Fibroblast of lung (primary cell): Measurements from ENCODE around the gene SERPINB12. TPM values are rescaled to one million over a fixed set of nuclear protein-coding genes. Genes with fewer than 3 reads are reported as not detected.

ENCODE experiments used
- DNase-seq, 2 donors: peaks; one replicate each; pipeline versions ENCODE4 v3.0.0 to v3.0.0-alpha.2; 2010; ENCODE audit warnings: low read depth in 2 of 2
- H2AFZ ChIP-seq: 2 replicates; pipeline ENCODE4 v1.5.1; 2012; ENCODE audit warnings: low read length, control low read depth, inconsistent platforms
- H3K27ac ChIP-seq: 2 replicates; pipeline ENCODE4 v1.5.1; 2011; ENCODE audit warnings: low read length, control low read depth; ENCODE audit not compliant: insufficient read depth
- H3K27me3 ChIP-seq: 2 replicates; pipeline ENCODE4 v1.5.1; 2011; ENCODE audit warnings: mild to moderate bottlenecking, low read length; ENCODE audit not compliant: control insufficient read depth, insufficient read depth
- H3K36me3 ChIP-seq: 2 replicates; pipeline ENCODE4 v1.5.1; 2011; ENCODE audit warnings: low read length; ENCODE audit not compliant: control insufficient read depth, insufficient read depth
- H3K4me1 ChIP-seq: 2 replicates; pipeline ENCODE4 v1.5.1; 2011; ENCODE audit warnings: low read length; ENCODE audit not compliant: control insufficient read depth, insufficient read depth; ENCODE audit errors: extremely low read depth
- H3K4me2 ChIP-seq: 2 replicates; pipeline ENCODE4 v1.5.1; 2011; ENCODE audit warnings: low read length, control low read depth; ENCODE audit not compliant: insufficient read depth; ENCODE audit errors: extremely low read depth
- H3K4me3 ChIP-seq, 4 experiments: fragments of 200-600 bp in 1 of 4; sonication (generic) in 1 of 4; replicated peaks in 1 of 4; 2 replicates each; pipeline ENCODE4 v1.5.1; 2011 to 2016; ENCODE audit warnings: low read length in 4 of 4, low read depth in 3 of 4, mild to moderate bottlenecking in 3 of 4, control low read depth in 2 of 4, inconsistent platforms in 1 of 4, mixed read lengths in 1 of 4; ENCODE audit not compliant: insufficient read depth in 1 of 4; ENCODE audit errors: control extremely low read depth in 1 of 4
- H3K79me2 ChIP-seq: 2 replicates; pipeline ENCODE4 v1.5.1; 2012; ENCODE audit warnings: mild to moderate bottlenecking, low read length, inconsistent platforms; ENCODE audit not compliant: control insufficient read depth, insufficient read depth
- H3K9ac ChIP-seq: 2 replicates; pipeline ENCODE4 v1.5.1; 2011; ENCODE audit warnings: mild to moderate bottlenecking, low read length, control low read depth; ENCODE audit not compliant: insufficient read depth
- H3K9me3 ChIP-seq: 2 replicates; pipeline ENCODE4 v1.5.1; 2012; ENCODE audit warnings: low read depth, low read length; ENCODE audit not compliant: control insufficient read depth, insufficient read depth
- H4K20me1 ChIP-seq: 2 replicates; pipeline ENCODE4 v1.5.1; 2011; ENCODE audit warnings: low read length; ENCODE audit not compliant: control insufficient read depth, insufficient read depth; ENCODE audit errors: extremely low read depth
- EZH2 ChIP-seq: IDR thresholded peaks from 2 replicates; pipeline ENCODE4 v1.5.1; 2012; ENCODE audit warnings: low read length, control low read depth, mild to moderate bottlenecking; ENCODE audit errors: missing control alignments
- polyA plus RNA-seq, 2 donors: library from polyadenylated mRNA; depleted of rRNA in 1 of 2; stranded (reverse) in 1 of 2; unstranded in 1 of 2; fragments of >200 nt; gene quantifications; 2 replicates each; pipeline ENCODE4 v1.2.1, GENCODE V29; 2011 to 2012; ENCODE audit warnings: missing spikeins in 1 of 2
- total RNA-seq: library from RNA; depleted of rRNA; stranded (reverse); fragments of >200 nt; gene quantifications from 2 replicates; pipeline ENCODE4 v1.2.1, GENCODE V29; 2014
- TF ChIP-seq, protein P1 (sequence below), 2 donors: IDR thresholded peaks in 1 of 2; conservative IDR thresholded peaks in 1 of 2; 1 replicate in 1 of 2; 2 replicates in 1 of 2; pipeline ENCODE4 v1.5.1; 2011 to 2012; ENCODE audit warnings: low read length in 2 of 2, control low read depth in 1 of 2, inconsistent platforms in 1 of 2, low read depth in 1 of 2, mild to moderate bottlenecking in 1 of 2

Gene SERPINB12
- total and polyA plus RNA-seq, 2 donors (not counting 1 experiment from before 2014, with no cell fraction given): 0.07 TPM; not detected in 1

DNA sequence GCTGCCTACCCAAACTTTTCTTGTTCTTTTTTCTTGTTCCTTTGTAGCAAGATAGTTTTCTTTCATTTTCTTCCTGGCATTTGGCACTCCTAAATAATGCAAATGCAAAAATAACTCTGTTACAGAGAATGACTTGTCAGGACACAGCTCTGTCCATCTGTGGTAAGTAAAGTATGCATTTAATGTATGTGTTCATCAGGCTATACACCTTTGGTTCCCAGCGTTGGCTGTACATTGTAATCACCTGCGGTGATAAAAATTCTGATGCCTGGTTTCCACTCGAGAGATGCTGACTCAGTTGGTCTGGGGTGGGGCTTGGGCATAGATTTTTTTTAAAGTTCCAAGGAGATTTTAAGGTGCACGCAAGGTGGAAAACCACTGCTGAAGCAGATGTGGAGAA lies 44.8 kb downstream of the SERPINB12 start, which contains the start of gene SERPINB13:
SERPINB13 (plus strand) TSS at position 378 of the 400 bp plus-strand sequence. CDS start 1,325 bp downstream, outside the sequence.
- DNase-seq: no peak
- no peak within 1 kb of the TSS for H3K4me2 ChIP-seq
- no peaks in the 10 kb centered on the region for H3K9me3 ChIP-seq
- H3K79me2 ChIP-seq: no peaks in the 10 kb centered on the region
- H3K4me3 ChIP-seq: no peak within 1 kb of the TSS
- no peak within 1 kb of the TSS for H2AFZ ChIP-seq
- H3K27me3 ChIP-seq: no peaks in the 10 kb centered on the region
- TF ChIP-seq EZH2: no peak
- TF ChIP-seq, protein P1, sequence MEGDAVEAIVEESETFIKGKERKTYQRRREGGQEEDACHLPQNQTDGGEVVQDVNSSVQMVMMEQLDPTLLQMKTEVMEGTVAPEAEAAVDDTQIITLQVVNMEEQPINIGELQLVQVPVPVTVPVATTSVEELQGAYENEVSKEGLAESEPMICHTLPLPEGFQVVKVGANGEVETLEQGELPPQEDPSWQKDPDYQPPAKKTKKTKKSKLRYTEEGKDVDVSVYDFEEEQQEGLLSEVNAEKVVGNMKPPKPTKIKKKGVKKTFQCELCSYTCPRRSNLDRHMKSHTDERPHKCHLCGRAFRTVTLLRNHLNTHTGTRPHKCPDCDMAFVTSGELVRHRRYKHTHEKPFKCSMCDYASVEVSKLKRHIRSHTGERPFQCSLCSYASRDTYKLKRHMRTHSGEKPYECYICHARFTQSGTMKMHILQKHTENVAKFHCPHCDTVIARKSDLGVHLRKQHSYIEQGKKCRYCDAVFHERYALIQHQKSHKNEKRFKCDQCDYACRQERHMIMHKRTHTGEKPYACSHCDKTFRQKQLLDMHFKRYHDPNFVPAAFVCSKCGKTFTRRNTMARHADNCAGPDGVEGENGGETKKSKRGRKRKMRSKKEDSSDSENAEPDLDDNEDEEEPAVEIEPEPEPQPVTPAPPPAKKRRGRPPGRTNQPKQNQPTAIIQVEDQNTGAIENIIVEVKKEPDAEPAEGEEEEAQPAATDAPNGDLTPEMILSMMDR (conservative IDR thresholded peaks at IDR 0.05 in 1 of 2, IDR thresholded peaks at IDR 0.05 in 1 of 2; ENCODE audit: low read depth in 1 of 2, low read length in 2 of 2): no peak
- no peaks in the 10 kb centered on the region for H3K36me3 ChIP-seq
- H4K20me1 ChIP-seq: no peaks in the 10 kb centered on the region
- H3K27ac ChIP-seq: no peak within 1 kb of the TSS
- no peak within 1 kb of the TSS for H3K9ac ChIP-seq
- H3K4me1 ChIP-seq: no peaks in the 10 kb centered on the region

DNA sequence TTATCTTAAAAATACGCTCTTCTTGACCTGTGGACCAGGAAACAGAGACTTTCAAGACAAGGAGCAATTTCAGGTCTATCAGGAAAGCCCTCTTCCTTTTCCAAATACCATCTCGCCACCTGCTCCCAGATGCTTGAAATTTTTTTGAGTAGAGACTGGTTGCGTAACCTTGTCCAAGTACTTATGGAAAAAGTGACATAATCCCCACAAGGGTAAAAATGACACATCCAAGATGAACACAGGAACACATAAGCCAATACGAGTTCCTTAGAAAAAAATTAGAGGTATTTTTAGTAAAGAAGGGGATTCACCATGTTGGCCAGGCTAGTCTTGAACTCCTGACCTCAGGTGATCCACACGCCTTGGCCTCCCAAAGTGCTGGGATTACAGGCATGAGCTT lies 46.7 kb downstream of the SERPINB12 start:
- no peaks in the 10 kb centered on the region for H3K27me3 ChIP-seq

DNA sequence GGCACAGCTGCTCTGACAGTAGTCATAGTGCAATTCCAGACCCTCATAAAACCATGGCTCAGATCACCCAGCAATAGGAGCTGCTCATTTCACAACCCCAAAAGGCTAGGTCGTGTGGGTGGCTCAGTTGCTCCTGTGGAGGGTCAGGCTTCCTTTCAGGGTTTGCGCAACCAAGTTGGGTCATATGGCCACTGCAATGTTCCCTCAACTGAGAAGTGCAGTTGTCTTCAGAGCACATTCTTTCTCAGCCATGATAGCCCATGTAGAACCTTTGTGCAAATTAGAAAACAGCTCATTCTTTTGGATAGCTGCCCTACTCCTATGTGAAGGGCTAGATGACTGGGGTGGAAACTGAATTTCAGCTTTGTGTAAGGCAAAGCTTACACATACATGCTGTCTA lies 48.2 kb downstream of the SERPINB12 start:
- DNase-seq: no peak

More for the DNA sequence above, 46.7 kb downstream of the SERPINB12 start:
- TF ChIP-seq EZH2: no peak
- TF ChIP-seq, protein P1 (conservative IDR thresholded peaks at IDR 0.05 in 1 of 2, IDR thresholded peaks at IDR 0.05 in 1 of 2; ENCODE audit: low read depth in 1 of 2, low read length in 2 of 2): no peak
- H3K36me3 ChIP-seq: no peaks in the 10 kb centered on the region
- H2AFZ ChIP-seq: no peak overlapping the region
- no peaks in the 10 kb centered on the region for H3K9me3 ChIP-seq
- no peak overlapping the region for H3K27ac ChIP-seq
- no peaks in the 10 kb centered on the region for H3K4me1 ChIP-seq
- no peaks in the 10 kb centered on the region for H3K79me2 ChIP-seq
- H3K4me3 ChIP-seq: no peak overlapping the region
- DNase-seq: no peak
- no peak overlapping the region for H3K4me2 ChIP-seq
- H3K9ac ChIP-seq: no peak overlapping the region
- H4K20me1 ChIP-seq: no peaks in the 10 kb centered on the region

More for the DNA sequence above, 48.2 kb downstream of the SERPINB12 start:
- Histone ChIP-seq H3K4me1 (no peaks in the 10 kb centered on the region), H2AFZ (no peak overlapping the region), H3K27me3 (no peaks in the 10 kb centered on the region), H3K27ac (no peak overlapping the region), H3K4me3 (no peak overlapping the region), H4K20me1 (no peaks in the 10 kb centered on the region), H3K79me2 (no peaks in the 10 kb centered on the region), H3K4me2 (no peak overlapping the region), H3K36me3 (no peaks in the 10 kb centered on the region), H3K9me3 (no peaks in the 10 kb centered on the region), H3K9ac (no peak overlapping the region)
- TF ChIP-seq EZH2: no peak
- TF ChIP-seq, protein P1 (conservative IDR thresholded peaks at IDR 0.05 in 1 of 2, IDR thresholded peaks at IDR 0.05 in 1 of 2; ENCODE audit: low read depth in 1 of 2, low read length in 2 of 2): no peak
